Stimulated activated CD4-positive, alpha-beta T cell treated with anti-CD3 and anti-CD28 coated beads, Interleukin-4, amount 100 ng/mL, for 24 hours (primary cell): ENCODE measurements around the gene MARK2.
"Not testable (repeated sequence)": the region's sequence is repeated elsewhere in the genome, so short reads cannot be mapped to it uniquely, and the experiment has no call there.

Experiments used
- DNase-seq: peaks from one replicate; pipeline ENCODE4 v3.0.0-alpha.2; 2020

MARK2 gene

DNA sequence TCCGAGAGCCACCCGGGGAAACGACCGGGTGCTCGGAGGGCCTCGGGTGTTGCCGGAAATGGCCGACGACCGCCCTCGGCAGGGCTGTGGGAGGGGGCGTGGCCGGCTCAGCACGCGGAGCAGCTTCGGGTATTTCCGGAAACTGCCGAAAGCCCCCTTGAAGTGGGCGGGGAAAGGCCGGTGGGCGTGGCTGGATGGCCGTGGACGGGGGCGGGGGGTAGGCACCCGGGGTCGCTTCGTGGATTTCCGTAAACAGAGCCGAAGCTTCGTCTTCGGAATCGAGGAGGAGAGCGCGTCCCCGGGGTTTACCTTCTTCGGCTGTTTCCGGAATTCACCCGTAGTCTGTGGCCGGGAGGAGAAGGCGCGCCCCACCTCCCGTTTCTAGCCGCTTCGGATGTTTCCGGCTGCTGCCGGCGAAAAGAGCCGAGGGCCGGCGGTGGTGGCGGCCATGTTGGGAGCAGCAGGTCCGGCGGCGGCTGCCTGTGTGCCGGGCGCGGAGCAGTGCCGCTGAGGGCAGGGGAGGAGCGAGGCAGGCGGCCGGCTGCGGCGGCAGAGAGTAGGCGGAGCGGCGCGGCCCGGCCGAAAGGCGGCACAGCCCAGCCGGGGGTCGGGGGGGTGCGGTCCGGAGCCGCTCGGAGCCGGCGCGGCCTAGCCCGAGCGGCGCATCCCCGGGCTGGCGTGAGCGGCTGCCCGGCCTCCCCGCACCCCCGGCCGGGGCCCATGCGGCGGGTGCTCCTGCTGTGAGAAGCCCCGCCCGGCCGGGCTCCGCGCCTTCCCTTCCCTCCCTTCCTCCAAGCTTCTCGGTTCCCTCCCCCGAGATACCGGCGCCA, at the start of gene MARK2:
Gene MARK2 (plus strand): TSS at position 433 of the 830 bp plus-strand sequence. CDS start 397 bp downstream, at position 830.
- peak; percentile 100 for DNase-seq

DNA sequence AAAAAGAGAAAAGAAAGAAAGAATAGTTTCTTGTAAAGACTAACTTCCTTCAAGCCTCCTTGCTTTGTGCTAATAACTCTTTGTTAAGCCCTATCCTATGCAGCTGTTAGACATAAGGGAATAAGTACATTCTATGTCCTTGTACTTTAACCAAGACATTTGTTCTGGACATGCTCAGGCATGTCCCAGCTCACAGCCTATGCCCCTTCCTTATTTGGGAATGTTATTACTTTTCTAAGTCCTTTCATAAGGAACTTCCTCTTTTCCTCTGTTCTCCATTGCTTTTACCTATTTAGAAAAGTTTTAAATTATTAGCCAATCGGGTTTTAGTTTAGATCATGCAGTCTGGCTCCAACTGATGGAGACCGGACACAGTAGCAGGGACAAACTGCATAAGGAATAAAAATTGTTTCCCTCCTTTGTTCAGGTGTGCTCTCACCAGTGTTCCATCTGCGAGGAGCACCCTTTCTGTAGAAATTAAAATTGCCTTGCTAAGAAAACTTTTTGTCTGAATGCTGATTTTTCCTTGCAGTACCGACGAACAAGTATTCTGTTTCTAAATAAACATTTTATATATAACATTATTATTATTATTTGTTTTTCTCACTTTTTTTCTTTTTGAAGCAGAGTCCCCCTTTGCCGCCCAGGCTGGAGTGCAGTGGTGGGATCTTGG, 47.3 kb upstream of the MARK2 start:
- no peak for DNase-seq

DNA sequence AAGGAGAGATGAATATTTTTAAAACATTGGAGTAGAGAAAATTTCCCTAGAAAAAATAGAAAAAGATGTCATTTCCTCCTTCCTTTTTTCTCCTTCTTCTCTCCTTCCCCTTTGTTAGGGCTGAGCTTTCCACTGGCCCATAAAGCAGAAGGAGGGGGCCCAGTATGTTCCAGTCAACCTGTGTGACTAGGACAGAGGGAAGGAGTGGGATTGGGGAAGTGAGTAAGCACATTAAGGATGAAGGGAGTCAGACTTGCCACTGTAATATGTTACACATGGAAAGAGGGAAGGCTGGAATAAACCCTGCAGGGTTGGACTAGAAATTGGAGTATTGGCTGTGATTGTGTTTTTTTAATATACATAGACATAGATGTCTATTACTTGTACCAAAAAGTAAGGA, 45.7 kb upstream of the MARK2 start:
- DNase-seq = no peak

DNA sequence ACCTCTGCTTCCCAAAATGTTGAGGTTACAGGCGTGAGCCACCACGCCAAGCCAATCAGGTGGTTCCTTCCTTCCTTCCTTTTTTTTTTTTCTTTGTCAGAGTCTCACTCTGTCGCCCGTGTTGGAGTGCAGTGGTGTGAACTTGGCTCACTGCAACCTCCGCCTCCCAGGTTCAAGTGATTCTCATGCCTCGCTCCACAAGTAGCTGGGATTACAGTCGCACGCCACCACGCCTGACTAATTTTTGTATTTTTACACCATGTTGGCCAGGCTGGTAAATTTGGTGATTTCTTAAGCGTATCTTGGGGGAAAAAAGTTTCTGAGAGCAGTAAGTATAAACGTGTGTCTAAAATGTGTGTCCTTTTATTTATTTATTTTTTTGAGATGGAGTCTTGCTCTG, 43.8 kb upstream of the MARK2 start:
- no peak for DNase-seq

DNA sequence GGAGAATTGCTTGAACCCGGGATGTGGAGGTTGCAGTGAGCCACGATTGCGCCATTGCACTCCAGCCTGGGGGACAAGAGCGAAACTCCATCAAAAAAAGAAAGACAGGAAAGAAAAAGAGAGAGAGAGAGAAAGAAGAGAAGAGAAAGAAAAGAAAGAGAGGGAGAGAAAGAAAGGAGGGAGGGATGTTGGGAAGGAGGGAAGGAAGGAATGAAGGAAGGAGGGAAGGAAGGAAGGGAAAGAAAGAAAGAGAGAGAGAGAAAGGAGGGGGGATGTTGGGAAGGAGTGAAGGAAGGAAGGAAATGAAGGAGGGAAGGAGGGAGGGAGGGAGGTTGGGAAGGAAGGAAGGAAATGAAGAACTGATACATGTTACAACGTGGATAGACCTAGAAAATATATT, 38.0 kb upstream of the MARK2 start:
- no peak for DNase-seq

DNA sequence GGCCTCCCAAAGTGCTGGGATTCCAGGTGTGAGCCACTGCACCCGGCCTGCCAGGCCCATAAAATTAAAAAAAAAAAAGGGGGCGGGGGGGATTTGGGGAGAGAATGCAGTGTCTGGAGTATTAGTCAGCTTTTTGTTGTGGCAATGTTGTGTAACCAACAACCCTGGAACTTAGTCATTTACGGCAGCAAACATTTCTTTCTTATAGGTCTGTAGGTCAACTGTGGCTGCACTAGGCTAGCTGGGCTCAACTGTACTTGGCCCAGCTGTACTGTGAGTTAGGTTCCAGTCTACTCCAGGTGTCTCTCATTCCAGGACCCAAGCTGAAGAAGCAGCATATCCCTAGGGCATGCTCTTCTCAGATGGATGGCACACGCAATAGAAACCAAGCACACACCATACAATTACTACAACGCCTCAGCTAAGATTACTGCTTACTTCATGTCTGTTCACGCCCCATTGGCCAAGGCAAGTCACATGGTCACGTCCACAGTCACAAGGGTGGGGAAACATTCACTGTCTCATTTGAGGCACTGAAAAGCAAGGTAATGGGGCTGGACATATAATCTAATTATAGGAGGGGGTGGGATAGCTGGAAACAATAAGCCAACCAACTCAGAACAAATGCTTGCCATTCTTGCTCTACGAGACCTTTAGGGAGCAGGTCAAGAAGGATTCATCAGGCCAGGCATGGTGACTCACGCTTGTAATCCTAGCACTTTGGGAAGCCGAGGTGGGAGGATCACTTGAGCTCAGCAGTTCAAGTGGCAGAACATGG, 36.1 kb upstream of the MARK2 start:
- no peak for DNase-seq

DNA sequence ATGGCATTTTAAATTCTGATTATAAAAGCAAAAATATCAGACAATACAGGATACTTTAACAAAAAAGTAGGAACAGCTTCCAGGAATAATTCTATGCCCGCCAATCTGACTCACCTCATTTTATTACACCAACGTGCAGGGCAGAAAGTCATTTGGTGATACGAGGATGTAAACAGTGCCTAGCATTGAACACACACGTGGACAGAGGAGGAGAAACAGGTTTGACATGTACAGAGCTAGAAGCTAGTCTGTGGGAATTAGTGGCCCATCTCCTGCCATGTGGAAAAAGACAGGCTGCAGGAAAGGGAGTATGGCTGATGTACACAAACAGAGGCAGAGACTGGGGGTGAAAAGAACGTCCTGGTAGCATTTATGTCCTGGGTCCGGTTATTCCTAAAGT, 34.7 kb upstream of the MARK2 start:
- DNase-seq = no peak

DNA sequence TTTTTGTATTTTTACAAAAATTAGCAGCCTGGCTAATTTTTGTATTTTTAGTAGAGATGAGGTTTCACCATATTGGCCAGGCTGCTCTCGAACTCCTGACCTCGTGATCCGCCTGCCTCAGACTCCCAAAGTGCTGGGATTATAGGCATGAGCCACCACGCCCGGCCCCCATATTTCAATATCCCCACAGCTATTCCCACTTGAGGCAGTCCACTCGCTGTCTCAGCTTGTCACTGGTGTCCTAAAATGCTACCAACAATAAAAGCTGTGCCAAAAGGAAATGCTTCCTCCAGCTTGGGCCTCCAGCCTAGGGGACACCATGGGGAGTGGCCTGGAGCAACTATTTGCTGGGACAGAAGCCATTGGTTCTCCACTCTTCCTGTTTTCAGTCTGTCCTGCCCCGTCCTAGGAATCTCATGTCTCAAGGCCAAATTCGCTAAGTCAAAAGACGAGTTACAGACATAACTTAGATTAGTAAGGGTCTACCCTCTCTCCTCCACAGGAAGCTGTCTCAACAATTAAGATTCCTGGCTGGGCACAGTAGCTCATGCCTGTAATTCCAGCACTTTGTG, 33.0 kb upstream of the MARK2 start:
- no peak for DNase-seq

DNA sequence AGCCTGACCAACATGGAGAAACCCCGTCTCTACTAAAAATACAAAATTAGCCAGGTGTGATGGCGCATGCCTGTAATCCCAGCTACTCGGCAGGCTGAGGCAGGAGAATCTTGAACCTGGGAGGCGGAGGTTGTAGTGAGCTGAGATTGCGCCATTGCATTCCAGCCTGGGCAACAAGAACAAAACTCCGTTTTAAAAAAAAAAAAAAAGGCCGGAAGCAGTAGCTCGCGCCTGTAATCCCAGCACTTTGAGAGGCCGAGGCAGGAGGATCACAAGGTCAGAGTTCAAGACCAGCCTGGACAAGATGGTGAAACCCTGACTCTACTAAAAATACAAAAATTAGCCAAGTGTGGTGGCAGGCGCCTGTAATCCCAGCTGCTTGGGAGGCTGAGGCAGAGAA, 28.5 kb upstream of the MARK2 start:
- not testable (repeated sequence) for DNase-seq

DNA sequence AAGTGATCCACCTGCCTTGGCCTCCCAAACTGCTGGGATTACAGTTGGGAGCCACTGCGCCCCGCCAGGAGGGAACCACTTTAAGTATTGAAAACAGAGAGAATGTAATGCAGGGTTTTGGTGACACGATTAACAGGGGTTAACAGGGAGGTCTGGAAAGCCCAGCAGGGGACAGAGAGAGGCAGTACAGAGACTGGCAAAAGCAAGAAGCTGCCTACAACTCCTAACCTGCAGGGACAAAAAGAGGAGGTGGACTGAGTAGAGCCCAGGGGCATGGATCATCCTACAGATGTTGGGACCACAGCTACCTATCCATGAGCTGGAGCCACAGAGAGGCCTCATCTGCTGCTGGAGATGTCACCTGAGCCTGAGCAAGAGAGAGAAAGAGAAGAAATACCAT, 27.4 kb upstream of the MARK2 start:
- no peak for DNase-seq

DNA sequence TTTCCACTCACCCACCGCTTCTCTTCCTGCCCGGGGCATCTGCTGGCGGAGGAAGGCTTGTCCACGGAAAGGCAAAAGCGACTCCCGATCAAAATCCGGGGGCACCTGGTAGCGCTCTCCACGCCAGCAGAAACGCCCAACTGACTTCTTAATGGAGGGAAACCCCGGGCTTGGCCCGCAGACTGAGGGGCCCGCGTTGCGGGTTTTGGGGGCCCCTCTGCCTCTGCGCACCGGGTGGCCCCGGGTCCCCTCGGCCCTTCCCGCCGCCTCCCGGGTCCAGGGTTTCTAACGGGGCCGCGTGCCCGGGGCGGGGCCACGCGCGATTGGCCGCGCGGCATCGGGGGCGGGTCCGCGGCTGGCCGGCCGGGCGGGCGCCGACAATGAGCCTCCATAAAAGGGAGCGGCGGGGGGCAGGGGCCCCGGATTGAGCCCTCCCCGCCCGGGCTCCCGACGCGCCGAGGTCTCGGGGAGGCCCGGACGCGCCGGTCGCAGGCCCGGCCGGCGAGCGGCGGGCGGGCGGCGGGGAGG, 25.8 kb upstream of the MARK2 start, which contains the start of gene SPINDOC:
Gene SPINDOC (plus strand): TSS at position 422 of the 528 bp plus-strand sequence. CDS start 231 bp downstream, outside the sequence.
- DNase-seq = peak; percentile 72

DNA sequence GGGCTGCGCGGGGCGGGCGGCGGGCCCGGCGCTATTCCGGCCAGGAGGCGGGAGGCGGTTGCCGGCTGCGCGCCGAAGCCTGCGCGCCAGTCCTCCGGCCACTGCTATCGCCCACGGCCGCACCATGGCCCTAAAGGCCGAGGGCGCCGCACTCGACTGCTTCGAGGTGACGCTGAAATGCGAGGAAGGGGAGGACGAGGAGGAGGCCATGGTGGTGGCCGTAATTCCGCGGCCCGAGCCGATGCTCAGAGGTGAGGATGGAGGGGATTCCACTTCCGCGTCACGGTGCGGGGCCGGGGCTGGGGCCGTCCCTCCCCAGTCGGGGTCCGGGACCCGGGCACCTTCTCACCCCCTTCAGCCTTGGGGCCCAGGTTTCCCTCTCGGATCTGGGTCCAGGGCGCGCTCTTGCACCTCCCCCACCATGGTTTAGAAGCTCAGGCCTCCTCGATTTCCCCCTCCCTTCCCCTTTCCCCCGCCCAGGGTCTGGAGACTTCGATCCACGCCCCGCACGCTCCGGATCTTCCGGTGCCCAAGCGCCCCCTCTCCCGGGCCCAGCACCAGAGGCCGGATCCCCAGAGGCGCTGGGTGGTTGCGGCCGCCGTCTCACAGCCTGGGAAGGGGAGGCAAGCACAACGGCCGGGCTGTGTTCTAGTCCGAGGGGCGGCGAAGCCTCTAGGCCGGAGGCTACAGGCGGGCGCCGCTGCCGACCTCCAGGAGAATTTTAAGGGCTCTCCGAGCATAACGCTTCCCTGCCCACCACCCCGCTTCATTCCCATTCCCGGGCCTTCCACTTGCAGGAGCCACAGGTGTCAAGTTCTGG, 25.1 kb upstream of the MARK2 start:
- peak; percentile 25 for DNase-seq

DNA sequence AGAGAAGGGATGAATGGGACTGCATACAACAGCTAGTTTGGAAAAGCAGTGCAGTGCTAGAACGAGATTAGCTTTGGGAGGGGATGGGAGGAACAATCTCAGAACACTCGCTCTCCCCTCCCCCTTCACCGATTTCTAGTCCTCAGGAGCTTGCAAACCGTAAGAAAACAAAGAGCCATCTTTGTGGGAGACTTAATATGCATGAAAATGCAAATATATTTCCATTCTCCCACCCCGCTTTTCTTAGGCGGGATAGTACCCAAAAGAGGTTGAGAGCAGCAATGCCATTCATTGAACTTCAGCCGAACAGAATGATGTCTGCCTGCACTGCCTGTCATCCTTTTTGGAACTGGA, 24.6 kb upstream of the MARK2 start:
- DNase-seq = no peak

DNA sequence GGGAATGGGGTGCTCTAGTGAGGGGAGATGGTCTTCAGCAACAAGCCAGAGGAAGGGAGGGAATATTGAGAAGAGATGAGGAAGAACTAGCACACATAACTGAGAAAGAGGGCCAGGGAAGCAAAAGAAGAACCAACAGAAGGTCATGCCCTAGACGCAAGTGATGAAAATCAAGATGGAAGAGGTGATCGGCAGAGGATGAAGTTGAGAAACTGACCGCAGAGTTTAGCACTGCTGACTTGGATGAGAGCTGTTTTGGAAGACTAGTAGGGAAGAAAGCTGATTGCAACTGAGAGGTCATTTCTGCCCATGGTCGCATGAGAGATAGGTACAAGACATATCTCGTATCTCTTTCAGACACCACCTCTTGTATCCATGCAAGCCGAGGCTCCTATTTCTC, 22.7 kb upstream of the MARK2 start:
- DNase-seq = no peak

DNA sequence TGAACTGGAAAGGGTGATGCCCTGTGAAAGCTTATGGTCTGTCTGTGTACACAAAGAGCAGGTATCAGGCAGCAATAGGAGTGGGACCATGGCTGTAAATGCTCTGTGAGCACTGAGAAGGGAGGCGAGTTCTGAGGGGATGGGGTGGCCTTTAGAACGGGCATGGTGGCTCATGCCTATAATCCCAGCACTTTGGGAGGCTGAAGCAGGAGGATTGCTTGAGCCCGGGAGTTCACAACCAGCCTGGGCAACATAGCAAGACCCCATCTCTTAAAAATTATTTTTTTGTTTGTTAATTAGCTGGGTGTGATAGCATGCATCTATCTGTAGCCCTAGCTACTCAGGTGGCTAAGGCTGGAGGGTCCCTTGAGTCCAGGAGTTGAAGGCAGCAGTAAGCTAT, 22.2 kb upstream of the MARK2 start:
- no peak for DNase-seq

DNA sequence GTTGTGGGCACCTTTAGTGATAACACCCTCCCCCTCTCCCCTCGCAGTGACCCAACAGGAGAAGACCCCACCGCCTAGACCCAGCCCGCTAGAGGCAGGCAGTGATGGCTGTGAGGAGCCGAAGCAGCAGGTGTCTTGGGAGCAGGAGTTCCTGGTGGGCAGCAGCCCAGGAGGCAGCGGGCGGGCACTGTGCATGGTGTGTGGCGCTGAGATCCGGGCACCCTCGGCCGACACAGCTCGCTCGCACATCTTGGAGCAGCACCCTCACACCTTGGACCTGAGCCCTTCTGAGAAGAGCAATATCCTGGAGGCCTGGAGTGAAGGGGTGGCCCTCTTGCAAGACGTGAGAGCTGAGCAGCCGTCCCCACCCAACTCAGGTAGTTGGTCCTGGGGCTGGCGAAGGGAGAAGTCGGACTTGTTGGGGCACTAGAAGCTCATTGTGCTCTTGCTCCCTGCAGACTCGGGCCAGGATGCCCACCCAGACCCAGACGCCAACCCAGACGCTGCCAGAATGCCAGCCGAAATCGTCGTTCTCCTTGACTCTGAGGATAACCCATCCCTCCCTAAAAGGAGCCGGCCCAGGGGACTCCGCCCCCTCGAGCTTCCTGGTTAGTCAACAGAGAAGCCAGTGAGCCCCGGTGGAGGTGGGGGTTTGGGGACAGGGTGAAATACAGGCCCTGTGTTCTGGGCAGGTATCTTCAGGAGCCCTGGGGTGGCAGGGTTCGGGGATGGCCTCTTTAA, 21.0 kb upstream of the MARK2 start:
- no peak for DNase-seq

DNA sequence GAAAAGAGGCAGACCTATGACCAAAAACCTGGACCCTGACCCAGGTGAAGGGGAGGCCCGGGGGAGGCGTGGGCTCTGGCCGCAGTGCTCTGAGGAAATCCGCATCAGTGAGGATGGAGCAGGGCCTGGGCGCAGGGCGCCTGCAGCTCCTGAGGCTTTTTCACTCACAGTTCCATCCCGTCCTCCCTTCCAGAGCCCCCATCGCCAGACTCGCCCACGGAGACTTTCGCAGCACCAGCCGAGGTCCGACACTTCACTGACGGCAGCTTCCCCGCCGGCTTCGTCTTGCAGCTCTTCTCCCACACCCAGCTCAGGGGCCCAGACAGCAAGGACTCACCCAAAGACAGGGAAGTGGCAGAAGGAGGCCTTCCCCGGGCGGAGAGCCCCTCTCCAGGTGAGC, 20.3 kb upstream of the MARK2 start:
- DNase-seq = no peak

DNA sequence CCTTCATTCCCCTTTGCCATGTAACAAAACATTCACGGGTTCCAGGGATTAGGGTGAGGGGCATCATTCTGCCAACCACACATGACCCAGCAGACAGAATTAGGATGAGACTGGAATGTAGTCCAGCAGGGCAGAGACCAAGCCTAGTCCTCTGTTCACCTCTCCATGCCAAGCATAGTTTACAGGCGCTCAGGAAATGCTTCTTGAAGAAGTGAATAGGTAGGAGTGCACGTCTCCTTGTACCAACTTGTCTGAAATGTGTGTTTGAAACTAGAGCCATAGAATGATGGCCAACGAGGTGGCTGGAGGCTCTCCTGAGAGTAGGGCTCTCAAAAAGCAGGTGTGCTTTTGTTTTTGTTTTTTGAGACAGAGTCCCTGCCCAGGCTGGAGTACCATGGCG, 17.5 kb upstream of the MARK2 start:
- DNase-seq = no peak

DNA sequence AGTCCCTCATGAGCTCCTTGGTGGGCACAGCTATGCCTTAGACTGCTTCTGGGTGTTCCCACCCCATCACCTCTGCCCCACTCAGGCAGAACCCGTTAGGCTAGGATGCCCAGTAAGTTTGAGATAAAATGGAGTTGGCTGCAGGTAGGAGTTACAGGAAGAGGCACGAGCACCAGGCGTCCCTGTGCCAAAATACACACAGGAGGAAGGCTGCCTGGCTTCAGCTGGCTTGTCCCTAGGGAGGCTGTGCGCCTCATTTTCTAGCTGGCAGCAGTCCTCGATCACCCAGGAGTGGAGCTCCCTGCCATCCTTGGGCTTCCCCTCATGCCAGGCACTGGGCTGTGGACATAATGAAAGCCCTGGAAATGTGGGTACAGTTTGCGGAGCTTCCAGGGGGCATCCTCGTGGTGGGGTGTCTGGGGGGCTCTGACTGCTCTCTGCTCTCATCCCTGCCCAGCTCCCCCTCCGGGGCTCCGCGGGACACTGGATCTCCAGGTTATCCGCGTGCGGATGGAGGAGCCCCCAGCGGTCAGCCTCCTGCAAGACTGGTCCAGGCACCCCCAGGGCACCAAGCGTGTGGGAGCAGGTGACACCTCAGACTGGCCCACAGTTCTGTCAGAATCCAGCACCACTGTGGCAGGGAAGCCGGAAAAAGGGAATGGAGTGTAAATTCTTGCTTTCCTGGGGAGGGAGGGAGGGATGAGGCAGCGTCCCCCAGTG, 12.3 kb upstream of the MARK2 start:
- DNase-seq = no peak

DNA sequence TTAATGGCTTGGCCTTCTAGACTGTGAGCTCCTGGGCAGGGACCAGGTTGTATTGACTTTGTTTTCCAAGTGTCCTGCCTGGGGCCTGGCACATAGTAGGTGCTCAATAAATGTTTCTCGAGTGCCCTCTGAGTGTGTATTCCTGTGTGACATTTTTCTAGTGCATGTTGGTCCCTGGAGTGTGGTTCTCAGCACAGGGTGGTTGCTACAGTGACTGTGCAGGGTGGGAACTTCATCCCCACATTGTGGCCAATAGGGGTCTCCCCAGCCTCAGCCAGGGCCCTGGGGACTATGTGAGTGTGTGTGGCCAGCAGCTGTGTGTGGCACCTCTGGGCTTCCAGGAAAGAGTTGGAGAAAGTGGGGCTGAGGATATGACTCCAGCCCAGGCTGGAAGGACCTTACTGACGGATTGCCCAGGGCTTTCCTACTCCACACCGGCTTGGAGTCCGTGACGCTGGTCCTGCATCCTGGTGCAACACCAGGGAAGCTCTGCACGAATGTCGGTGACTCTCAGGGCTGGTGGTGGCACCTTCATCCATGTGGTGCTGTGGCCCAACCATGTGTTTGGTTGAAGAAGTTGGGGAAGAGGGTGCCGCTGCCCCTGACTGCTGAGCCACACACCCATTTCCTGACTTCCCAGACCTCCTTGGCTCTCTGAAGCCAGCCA, 9.0 kb upstream of the MARK2 start:
- DNase-seq = no peak
